Measurements from ENCODE around the gene PNPLA7.

GRCh38 chr9:137417161-137418021 is 132.8 kb downstream of the PNPLA7 start:
- TF ChIP-seq POLR2A (IDR thresholded peaks at IDR 0.05; ENCODE audit: control extremely low read depth in 1 of 2, low read depth in 2 of 2, low read length in 2 of 2) (no peak), EZH2 (IDR thresholded peaks at IDR 0.05; ENCODE audit: low read depth, low read length, severe bottlenecking) (no peak), BACH1 (IDR thresholded peaks at IDR 0.05; ENCODE audit: low read length) (no peak), CTCF (IDR thresholded peaks at IDR 0.05; ENCODE audit: control extremely low read depth in 1 of 3, insufficient read depth in 1 of 3, low read depth in 1 of 3, low read length in 3 of 3) (no peak), ATF3 (IDR thresholded peaks at IDR 0.05; ENCODE audit: insufficient read depth, low read depth, low read length) (no peak)

Data from H1 (cell line).